IPS-15b (cell line): ENCODE data around the gene MCM7.

ENCODE experiments used
- H3K27me3 ChIP-seq: one replicate; pipeline ENCODE4 v1.6.1; 2013; ENCODE audit warnings: low read length; ENCODE audit not compliant: control insufficient read depth, insufficient read depth
- H3K36me3 ChIP-seq: one replicate; pipeline ENCODE4 v1.6.1; 2013; ENCODE audit warnings: low read length; ENCODE audit not compliant: control insufficient read depth, insufficient read depth
- H3K4me1 ChIP-seq: one replicate; pipeline ENCODE4 v1.6.1; 2013; ENCODE audit warnings: mild to moderate bottlenecking, low read length; ENCODE audit not compliant: control insufficient read depth, insufficient read depth
- H3K4me3 ChIP-seq: one replicate; pipeline ENCODE4 v1.5.1; 2013; ENCODE audit warnings: low read depth, low read length
- H3K9ac ChIP-seq: one replicate; pipeline ENCODE4 v1.6.1; 2013; ENCODE audit warnings: low read depth, mild to moderate bottlenecking, low read length
- H3K9me3 ChIP-seq: one replicate; pipeline ENCODE4 v1.6.1; 2013; ENCODE audit warnings: mild to moderate bottlenecking, low read length; ENCODE audit not compliant: control insufficient read depth, insufficient read depth

MCM7 gene

DNA sequence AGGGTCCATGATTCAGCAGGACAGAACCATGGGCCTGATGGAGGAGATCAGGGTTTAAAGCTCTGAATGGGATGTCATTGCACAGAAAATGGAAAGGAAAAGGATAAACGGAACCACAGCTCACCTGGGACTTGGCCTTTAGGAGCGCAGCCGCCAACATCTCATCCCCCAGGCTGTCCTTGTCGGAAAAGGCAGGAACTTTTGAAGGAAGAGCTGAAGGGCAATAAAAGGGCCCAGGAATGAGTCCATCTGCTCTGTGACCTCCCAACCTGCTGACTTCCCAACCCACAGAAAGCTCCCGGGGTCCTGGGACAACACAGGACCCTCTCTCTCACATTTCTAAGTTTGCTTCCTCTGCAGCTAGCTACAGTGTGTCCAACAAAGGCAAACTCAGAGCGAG, 25.8 kb downstream of the MCM7 start:
- Histone ChIP-seq H3K9ac (no peak overlapping the region), H3K27me3 (no peaks in the 10 kb centered on the region), H3K4me3 (no peak overlapping the region), H3K36me3 (peaks cover 80% of the 10 kb centered on the region), H3K4me1 (no peaks in the 10 kb centered on the region), H3K9me3 (peaks cover 24% of the 10 kb centered on the region)

- Histone ChIP-seq H3K9me3 (peaks cover 24% of the 10 kb centered on the region), H3K4me1 (no peaks in the 10 kb centered on the region), H3K4me3 (no peak overlapping the region), H3K27me3 (no peaks in the 10 kb centered on the region), H3K9ac (no peak overlapping the region), H3K36me3 (peaks cover 85% of the 10 kb centered on the region)
These were observed 26.4 kb downstream of the MCM7 start for GRCh38 chr7:100074841-100075240.

DNA sequence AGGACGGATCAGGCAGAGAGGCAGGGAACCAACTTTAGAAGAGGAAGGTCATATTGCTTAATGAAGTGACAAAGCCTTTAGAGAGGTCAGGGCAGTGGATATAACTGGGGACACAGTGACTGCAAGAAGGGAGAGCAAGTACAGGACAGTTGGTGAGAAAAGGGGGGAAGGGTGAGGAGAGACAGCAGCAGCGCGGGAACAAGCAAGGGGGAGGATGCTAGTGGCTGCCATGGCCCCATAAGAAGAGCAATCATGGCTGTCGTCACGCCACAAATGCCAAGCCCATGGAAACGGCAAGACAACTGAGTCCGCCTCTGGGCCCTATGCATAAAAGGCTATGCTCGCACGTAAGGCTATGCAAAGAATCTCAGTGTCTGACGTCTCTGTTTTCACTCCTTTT, 28.7 kb downstream of the MCM7 start:
- Histone ChIP-seq H3K4me3 (no peak overlapping the region), H3K27me3 (no peaks in the 10 kb centered on the region), H3K9me3 (peaks cover 24% of the 10 kb centered on the region), H3K9ac (no peak overlapping the region), H3K4me1 (no peaks in the 10 kb centered on the region), H3K36me3 (peaks cover 82% of the 10 kb centered on the region)

DNA sequence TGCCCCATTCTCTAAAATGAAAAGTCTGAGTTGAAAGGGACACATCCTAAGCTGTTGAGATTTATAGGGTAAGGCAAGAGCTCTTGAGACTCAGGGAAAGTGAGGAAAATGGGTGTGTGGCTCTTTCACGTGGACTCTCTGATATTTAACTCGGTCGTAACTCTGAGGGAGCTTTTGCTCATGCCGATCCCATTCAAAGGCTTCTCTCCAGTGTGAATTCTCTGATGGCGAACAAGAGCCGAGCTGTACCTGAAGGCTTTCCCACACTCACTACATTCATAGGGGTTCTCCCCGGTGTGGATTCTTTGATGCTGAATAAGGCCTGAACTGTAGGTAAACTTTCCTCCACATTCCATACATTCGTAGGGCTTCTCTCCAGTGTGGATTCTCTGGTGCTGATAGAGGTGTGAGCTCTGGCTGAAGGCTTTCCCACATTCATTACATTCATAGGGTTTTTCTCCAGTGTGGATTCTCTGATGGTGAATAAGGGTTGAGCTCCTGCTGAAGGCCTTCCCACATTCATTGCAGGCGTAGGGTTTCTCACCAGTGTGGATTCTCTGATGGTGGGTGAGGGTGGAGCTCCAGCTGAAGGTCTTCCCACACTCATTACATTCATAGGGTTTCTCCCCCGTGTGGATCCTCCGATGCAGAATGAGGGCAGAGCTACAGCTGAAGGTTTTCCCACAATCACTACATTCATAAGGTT, 30.0 kb downstream of the MCM7 start:
- Histone ChIP-seq H3K4me1 (no peaks in the 10 kb centered on the region), H3K9ac (no peak overlapping the region), H3K9me3 (peaks cover 24% of the 10 kb centered on the region), H3K36me3 (peaks cover 69% of the 10 kb centered on the region), H3K4me3 (no peak overlapping the region), H3K27me3 (no peaks in the 10 kb centered on the region)

DNA sequence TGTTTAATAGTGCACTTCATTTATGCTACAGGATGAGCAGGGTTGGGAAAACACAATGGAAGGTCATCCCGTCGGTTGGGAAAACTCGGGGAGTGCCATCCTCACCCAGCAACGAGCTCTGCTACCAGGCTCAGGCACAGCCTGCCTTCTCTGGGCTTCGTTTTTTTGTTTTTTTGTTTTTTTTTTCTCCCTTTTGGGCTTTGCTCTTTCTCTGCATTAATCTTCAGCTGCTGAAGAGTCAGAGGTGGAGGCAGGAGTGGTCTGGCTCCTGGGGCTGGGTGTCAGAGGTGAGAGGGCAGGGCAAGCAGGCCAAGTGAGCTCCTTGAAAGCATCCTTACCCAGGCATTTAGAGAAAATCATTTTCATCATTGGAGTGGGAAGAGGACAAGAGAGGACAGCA, 31.2 kb downstream of the MCM7 start:
- no peak overlapping the region for H3K9ac ChIP-seq
- no peak overlapping the region for H3K4me3 ChIP-seq
- H3K9me3 ChIP-seq: peaks cover 24% of the 10 kb centered on the region
- no peaks in the 10 kb centered on the region for H3K4me1 ChIP-seq
- no peaks in the 10 kb centered on the region for H3K27me3 ChIP-seq
- peaks cover 58% of the 10 kb centered on the region for H3K36me3 ChIP-seq

GRCh38 chr7:100066953-100067352, 34.2 kb downstream of the MCM7 start:
- H3K4me1 ChIP-seq: no peaks in the 10 kb centered on the region
- H3K27me3 ChIP-seq: no peaks in the 10 kb centered on the region
- peaks cover 14% of the 10 kb centered on the region for H3K9me3 ChIP-seq
- H3K36me3 ChIP-seq: peaks cover 46% of the 10 kb centered on the region
- no peak overlapping the region for H3K4me3 ChIP-seq
- no peak overlapping the region for H3K9ac ChIP-seq

GRCh38 chr7:100065452-100066186, 35.6 kb downstream of the MCM7 start:
- Histone ChIP-seq H3K9me3 (peaks cover under 1% of the 10 kb centered on the region), H3K27me3 (no peaks in the 10 kb centered on the region), H3K36me3 (peaks cover 43% of the 10 kb centered on the region), H3K9ac (no peak overlapping the region), H3K4me1 (no peaks in the 10 kb centered on the region), H3K4me3 (no peak overlapping the region)

DNA sequence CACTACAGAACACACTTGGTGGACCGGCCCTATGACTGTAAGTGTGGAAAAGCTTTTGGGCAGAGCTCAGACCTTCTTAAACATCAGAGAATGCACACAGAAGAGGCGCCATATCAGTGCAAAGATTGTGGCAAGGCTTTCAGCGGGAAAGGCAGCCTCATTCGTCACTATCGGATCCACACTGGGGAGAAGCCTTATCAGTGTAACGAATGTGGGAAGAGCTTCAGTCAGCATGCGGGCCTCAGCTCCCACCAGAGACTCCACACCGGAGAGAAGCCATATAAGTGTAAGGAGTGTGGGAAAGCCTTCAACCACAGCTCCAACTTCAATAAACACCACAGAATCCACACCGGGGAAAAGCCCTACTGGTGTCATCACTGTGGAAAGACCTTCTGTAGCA, 37.0 kb downstream of the MCM7 start:
- H3K9me3 ChIP-seq: no peaks in the 10 kb centered on the region
- no peaks in the 10 kb centered on the region for H3K4me1 ChIP-seq
- no peaks in the 10 kb centered on the region for H3K27me3 ChIP-seq
- H3K36me3 ChIP-seq: peaks cover 38% of the 10 kb centered on the region
- H3K9ac ChIP-seq: no peak overlapping the region
- H3K4me3 ChIP-seq: no peak overlapping the region

DNA sequence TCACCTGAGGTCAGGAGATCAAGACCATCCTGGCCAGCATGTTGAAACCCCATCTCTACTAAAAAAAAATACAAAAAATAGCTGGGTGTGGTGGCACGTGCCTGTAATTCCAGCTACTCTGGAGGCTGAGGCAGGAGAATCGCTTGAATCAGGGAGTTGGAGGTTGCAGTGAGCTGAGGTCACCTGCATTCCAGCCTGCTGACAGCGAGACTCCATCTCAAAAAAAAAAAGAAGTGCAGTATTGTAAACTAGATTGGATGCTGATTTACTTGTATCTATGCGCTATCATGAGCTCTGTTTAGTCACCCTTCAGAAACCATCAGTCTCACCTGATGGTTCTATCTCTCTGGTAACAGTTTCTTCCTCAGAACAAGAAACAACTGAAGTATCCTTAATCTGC, 37.8 kb downstream of the MCM7 start:
- Histone ChIP-seq H3K9me3 (no peaks in the 10 kb centered on the region), H3K4me3 (no peak overlapping the region), H3K9ac (no peak overlapping the region), H3K36me3 (peaks cover 38% of the 10 kb centered on the region), H3K4me1 (no peaks in the 10 kb centered on the region), H3K27me3 (no peaks in the 10 kb centered on the region)

DNA sequence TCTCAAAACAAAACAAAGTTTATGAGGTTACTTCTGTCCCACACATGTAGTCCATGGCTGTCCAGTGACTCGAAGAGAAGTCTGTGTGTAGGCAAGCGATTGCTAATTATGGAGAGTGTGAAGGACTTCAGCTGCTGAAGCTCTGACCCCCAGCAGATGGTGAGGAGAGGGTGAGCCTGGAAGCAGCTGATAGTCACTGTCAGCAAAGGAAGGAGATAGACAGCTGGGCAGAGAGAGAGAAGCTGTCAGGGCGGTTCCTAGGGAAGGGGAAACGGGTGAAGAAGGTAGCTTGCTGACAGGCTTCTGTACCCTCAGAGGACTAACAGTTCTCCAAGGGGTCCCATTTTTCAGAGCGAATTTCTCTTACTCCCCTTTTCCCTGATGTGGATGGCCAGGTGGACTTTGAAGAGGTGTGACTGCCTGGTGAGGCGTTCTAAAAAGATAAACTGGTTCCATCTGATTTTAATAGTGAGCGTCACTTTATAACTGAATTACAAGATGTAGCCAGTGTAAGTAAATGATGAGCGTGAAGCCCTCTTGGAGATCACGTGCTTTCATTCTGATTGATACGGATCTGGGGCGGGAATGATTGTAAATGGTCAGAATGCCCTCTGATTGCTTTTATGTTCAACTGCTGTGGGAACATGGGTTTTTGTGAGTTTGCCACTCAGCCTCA, 39.5 kb downstream of the MCM7 start:
- H3K36me3 ChIP-seq: peaks cover 54% of the 10 kb centered on the region
- H3K27me3 ChIP-seq: no peaks in the 10 kb centered on the region
- H3K9me3 ChIP-seq: no peaks in the 10 kb centered on the region
- H3K4me1 ChIP-seq: no peaks in the 10 kb centered on the region
- no peak overlapping the region for H3K9ac ChIP-seq
- no peak overlapping the region for H3K4me3 ChIP-seq

DNA sequence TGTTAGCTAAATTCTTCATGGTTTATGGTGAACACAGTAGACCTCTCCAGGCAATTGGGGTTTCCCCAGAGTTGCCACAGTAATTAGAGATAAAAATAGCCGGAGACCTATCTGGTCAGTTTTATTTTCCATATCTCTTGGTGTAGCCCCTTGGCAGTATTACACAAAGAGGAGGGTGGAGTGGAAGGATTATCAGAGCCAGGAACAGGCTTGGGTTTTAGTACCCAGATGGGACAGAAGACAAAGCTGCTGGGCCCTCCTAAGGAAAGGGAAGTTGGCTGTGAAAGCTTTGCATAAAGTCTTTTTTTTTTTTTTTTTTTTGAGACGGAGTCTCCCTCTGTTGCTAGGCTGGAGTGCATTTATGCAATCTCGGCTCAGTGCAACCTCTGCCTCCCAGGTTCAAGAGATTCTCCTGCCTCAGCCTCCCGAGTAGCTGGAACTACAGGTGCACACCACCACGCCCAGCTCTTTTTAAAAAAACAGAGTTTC, 41.9 kb downstream of the MCM7 start:
- no peak overlapping the region for H3K9ac ChIP-seq
- no peak overlapping the region for H3K4me3 ChIP-seq
- peaks cover 50% of the 10 kb centered on the region for H3K36me3 ChIP-seq
- H3K4me1 ChIP-seq: no peaks in the 10 kb centered on the region
- H3K27me3 ChIP-seq: no peaks in the 10 kb centered on the region
- H3K9me3 ChIP-seq: no peaks in the 10 kb centered on the region
